HG03103 (cell line): ENCODE measurements around the gene GJB4.

Source experiments
- ATAC-seq: cut with Tn5 transposase; IDR thresholded peaks from one replicate; pipeline ENCODE4 v1.9.1; 2021; ENCODE audit warnings: low read depth; ENCODE audit not compliant: unreplicated experiment

The GJB4 gene

GRCh38 chr1:34776911-34777310 is 17.4 kb downstream of the GJB4 start:
- no peak for ATAC-seq

DNA sequence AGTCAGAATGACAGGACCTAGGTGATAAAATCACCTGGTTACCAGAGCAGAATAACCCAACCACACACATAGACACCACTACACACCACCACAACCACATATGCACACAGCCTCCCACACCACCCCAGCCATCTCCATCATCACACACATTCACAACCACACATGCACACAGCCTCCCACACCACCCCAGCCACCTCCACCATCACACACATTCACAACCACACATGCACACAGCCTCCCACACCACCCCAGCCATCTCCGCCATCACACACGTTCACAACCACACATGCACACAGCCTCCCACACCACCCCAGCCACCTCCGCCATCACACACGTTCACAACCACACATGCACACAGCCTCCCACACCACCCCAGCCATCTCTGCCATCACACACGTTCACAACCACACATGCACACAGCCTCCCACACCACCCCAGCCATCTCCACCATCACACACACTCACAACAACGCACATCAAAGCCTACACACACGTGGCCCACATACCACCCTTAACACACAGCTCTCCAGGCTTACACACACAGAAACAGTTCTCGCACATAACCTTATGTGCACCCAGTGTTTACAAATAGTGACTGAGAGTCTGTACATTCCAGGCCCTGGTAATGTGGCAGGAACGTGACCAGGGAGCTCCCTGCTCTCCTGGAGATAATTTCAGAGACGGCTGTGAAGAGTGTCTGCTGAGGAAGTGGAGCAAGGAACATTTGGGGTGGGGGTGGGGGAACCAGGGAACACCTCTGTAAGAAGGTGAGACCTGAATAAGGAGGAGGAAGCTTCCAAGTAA is 18.2 kb downstream of the GJB4 start:
- ATAC-seq, result no peak

DNA sequence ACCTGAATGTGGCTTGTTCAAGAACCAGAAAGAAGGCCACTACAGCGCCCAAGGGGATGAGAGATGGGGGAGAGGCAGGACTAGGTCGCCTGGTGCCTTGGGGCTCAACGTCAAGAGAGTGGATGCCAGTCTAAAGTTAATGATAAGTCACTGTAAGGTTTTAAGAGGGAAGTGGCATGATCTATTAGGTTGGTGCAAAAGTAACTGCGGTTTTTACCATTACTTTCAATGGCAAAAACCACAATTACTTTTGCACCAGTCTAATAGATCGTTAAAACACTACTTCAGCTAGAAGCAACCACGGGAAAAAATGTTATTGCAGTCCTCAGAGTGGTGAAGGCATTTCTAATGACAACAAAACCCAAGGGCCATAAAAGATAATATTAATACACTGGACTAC is 18.8 kb downstream of the GJB4 start:
- ATAC-seq, result no peak

- no peak for ATAC-seq
Observed at GRCh38 chr1:34779005-34779404, 19.5 kb downstream of the GJB4 start.

DNA sequence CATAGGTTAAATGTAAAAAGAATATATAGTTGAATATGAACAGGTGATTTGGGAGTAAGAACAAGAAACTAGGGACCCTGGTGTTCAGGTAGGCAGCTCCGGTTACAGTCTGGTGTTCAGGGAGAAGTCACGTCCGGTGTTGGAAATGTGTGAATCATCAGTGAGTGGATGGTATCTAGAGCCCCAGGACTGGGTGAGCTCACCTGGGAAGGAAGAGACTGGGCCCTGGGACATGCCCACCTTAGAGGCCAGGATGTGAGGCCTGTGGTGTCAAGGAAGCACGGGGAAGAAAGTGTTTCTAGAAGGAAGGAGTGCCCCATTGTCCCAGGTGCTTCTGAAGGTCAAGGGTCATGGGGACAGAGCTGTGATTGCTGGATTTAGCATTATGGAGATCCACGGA is 20.0 kb downstream of the GJB4 start:
- no peak for ATAC-seq

GRCh38 chr1:34779962-34780361 is 20.4 kb downstream of the GJB4 start:
- ATAC-seq, result no peak

GRCh38 chr1:34780528-34780927 is 21.0 kb downstream of the GJB4 start:
- no peak for ATAC-seq

DNA sequence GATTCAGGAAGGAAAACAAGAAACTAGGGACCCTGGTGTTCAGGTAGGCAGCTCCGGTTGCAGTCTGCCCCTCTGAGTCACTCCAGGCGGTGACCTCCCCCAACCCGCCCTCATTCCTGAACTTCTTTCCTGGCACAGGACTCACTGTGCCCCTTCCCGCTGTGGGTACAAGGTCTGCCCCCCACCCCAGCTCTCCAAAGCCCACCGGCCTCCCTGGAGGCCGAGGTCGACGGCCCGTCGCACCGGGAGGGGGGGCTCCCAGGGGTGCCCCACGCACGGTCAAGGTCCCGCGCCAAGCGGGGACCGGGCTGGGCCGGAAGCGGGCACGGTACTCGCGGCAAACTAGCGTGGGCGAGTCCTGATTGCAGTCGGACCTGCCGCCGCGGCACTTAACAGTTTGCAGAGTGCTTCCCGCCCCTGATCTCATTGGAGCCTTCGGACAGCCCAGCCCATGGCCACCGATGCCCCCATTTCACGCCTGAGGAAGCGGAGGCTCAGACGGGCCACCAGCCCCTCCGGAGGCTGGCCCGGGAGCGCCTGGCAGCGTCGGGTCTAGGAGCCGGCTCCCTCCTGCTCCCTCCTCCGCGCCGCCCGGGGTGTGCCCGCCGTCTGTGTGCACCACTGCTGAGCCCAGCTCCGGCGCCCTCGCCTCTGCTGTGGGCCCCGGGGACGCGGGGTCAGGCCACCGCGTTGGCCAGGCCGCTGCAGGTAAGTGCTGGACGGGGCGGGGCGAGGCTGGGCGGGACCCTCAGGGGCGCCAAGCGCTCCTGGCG is 21.7 kb downstream of the GJB4 start, which contains the start of gene GJB3:
TSS of gene GJB3 (plus strand) at position 144 of the 773 bp plus-strand sequence. CDS start 3,549 bp downstream, outside the sequence.
- ATAC-seq, result no peak

DNA sequence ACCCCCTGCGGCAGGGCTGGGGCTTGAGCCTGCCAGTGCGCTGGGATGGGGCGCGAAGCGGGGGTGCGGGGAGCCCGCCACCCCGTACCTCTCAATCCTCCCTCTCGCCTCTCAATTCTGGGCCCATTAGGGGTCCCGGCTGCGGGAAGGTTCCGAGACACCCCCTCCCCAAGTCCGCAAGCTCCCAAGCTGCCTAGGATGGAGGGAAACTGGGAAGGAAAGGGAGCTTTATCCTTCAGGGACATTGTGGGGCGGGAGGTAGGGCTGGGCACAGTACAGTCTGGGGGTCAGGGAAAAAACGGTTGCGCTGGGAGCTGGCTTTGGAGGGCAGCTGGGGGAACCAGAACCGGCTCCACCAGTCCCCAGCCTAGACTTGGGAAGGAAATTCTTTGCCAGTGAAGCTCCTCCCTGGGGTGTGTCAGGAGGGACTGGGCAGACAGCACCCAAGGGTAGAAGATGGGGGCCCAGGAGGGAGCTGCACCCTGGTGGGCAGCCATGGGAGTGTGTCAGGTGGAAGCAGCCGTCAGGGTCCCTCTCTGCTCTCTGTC is 22.4 kb downstream of the GJB4 start:
- ATAC-seq, result no peak

GRCh38 chr1:34784751-34785221 is 25.2 kb downstream of the GJB4 start:
- no peak for ATAC-seq

DNA sequence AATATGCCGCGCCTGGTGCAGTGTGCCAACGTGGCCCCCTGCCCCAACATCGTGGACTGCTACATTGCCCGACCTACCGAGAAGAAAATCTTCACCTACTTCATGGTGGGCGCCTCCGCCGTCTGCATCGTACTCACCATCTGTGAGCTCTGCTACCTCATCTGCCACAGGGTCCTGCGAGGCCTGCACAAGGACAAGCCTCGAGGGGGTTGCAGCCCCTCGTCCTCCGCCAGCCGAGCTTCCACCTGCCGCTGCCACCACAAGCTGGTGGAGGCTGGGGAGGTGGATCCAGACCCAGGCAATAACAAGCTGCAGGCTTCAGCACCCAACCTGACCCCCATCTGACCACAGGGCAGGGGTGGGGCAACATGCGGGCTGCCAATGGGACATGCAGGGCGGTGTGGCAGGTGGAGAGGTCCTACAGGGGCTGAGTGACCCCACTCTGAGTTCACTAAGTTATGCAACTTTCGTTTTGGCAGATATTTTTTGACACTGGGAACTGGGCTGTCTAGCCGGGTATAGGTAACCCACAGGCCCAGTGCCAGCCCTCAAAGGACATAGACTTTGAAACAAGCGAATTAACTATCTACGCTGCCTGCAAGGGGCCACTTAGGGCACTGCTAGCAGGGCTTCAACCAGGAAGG is 25.8 kb downstream of the GJB4 start:
- ATAC-seq, result no peak

- ATAC-seq, result no peak
Observed at GRCh38 chr1:34785875-34786470, 26.4 kb downstream of the GJB4 start.

- no peak for ATAC-seq
Observed at GRCh38 chr1:34786521-34787325, 27.2 kb downstream of the GJB4 start.

- no peak for ATAC-seq
Observed at GRCh38 chr1:34787461-34788420, 28.2 kb downstream of the GJB4 start.

GRCh38 chr1:34790985-34791384 is 31.4 kb downstream of the GJB4 start:
- ATAC-seq, result no peak

GRCh38 chr1:34792424-34792823 is 32.9 kb downstream of the GJB4 start:
- no peak for ATAC-seq

GRCh38 chr1:34792868-34793727 is 33.6 kb downstream of the GJB4 start, which contains the start of gene GJA4:
GJA4 (plus strand) TSS chr1:34792999; CDS start chr1:34794214, 1,215 bp downstream.
- ATAC-seq, result no peak
